WTC11 (cell line): ENCODE data around the gene WNK1. TPM values are rescaled to one million over a fixed set of nuclear protein-coding genes. Genes with fewer than 3 reads are reported as not detected.

Experiments used
- ATAC-seq: fragments of 200-7000 bp; cut with Tn5 transposase; 2 replicates; pipeline ENCODE4 v1.10.0; 2021; ENCODE audit warnings: mild to moderate bottlenecking, moderate library complexity
- CTCF ChIA-PET: fragments of 300-600 bp; sonication (Branson Sonifier 250); formaldehyde crosslinking; loops from one replicate; lab custom pipeline; 2021; ENCODE audit warnings: antibody characterized with exemption; lab: Charles Lee
- POLR2A ChIA-PET: fragments of 350-600 bp; sonication (Branson Sonifier 250); formaldehyde crosslinking; loops from one replicate; lab custom pipeline; 2021; ENCODE audit warnings: antibody characterized with exemption; lab: Charles Lee
- DNase-seq: peaks from one replicate; pipeline ENCODE4 v3.0.0; 2021; ENCODE audit warnings: low spot score
- H3K27ac Mint-ChIP-seq: 2 replicates; pipeline ENCODE4 v1.8.0; 2021; ENCODE audit warnings: mixed read lengths
- H3K27me3 Mint-ChIP-seq: 2 replicates; pipeline ENCODE4 v1.8.0; 2021; ENCODE audit warnings: low read depth, mild to moderate bottlenecking, moderate library complexity, mixed read lengths
- H3K36me3 Mint-ChIP-seq: 2 replicates; pipeline ENCODE4 v1.8.0; 2021; ENCODE audit warnings: mixed read lengths
- H3K4me1 Mint-ChIP-seq: 2 replicates; pipeline ENCODE4 v1.8.0; 2022; ENCODE audit warnings: mixed read lengths
- H3K4me3 Mint-ChIP-seq: 2 replicates; pipeline ENCODE4 v1.8.0; 2021; ENCODE audit warnings: mild to moderate bottlenecking, moderate library complexity, mixed read lengths
- H3K9me3 Mint-ChIP-seq: 2 replicates; pipeline ENCODE4 v1.8.0; 2021; ENCODE audit warnings: mixed read lengths
- CREM ChIP-seq: sonication (generic); formaldehyde crosslinking; IDR thresholded peaks from 2 replicates; pipeline ENCODE4 v1.8.1; 2022; ENCODE audit warnings: mild to moderate bottlenecking, missing genetic modification reagents, moderate library complexity
- FOXP1 ChIP-seq: sonication (generic); formaldehyde crosslinking; IDR thresholded peaks from 2 replicates; pipeline ENCODE4 v1.8.0; 2022; ENCODE audit warnings: missing genetic modification reagents, mild to moderate bottlenecking, moderate library complexity, borderline replicate concordance
- GTF2I ChIP-seq: fragments of 250-450 bp; sonication (Bioruptor Pico); conservative IDR thresholded peaks from 2 replicates; pipeline ENCODE4 v1.4.0; 2021; ENCODE audit warnings: mild to moderate bottlenecking
- JUN ChIP-seq: sonication (generic); formaldehyde crosslinking; IDR thresholded peaks from 2 replicates; pipeline ENCODE4 v1.8.0; 2023; ENCODE audit warnings: mild to moderate bottlenecking, missing genetic modification reagents
- KAT7 ChIP-seq: sonication (generic); formaldehyde crosslinking; IDR thresholded peaks from 2 replicates; pipeline ENCODE4 v1.8.1; 2023; ENCODE audit warnings: missing genetic modification reagents, mild to moderate bottlenecking, borderline replicate concordance
- MXD4 ChIP-seq: fragments of 250-450 bp; sonication (Bioruptor Pico); IDR thresholded peaks from 2 replicates; pipeline ENCODE4 v1.8.0; 2021; ENCODE audit warnings: mild to moderate bottlenecking, moderate library complexity, borderline replicate concordance
- OVOL2 ChIP-seq: fragments of 250-450 bp; sonication (Bioruptor Pico); IDR thresholded peaks from 2 replicates; pipeline ENCODE4 v1.9.0; 2021; ENCODE audit warnings: mild to moderate bottlenecking, borderline replicate concordance
- SP1 ChIP-seq: sonication (generic); formaldehyde crosslinking; conservative IDR thresholded peaks from 2 replicates; pipeline ENCODE4 v1.8.1; 2022; ENCODE audit warnings: missing genetic modification reagents
- ZNF138 ChIP-seq: sonication (generic); formaldehyde crosslinking; conservative IDR thresholded peaks from 2 replicates; pipeline ENCODE4 v1.8.1; 2022; ENCODE audit warnings: mild to moderate bottlenecking, moderate library complexity, missing genetic modification reagents
- ZNF396 ChIP-seq: fragments of 250-450 bp; sonication (Bioruptor Pico); IDR thresholded peaks from 2 replicates; pipeline ENCODE4 v1.8.0; 2021; ENCODE audit warnings: mild to moderate bottlenecking, moderate library complexity, borderline replicate concordance
- total RNA-seq: library from RNA; stranded (reverse); gene quantifications from 3 replicates; pipeline ENCODE4 v1.2.3, GENCODE V29; 2021
- TF ChIP-seq, protein P1 (sequence below): sonication (generic); formaldehyde crosslinking; IDR thresholded peaks from 2 replicates; pipeline ENCODE4 v1.8.0; 2023; ENCODE audit warnings: missing genetic modification reagents, mild to moderate bottlenecking, borderline replicate concordance
- TF ChIP-seq, protein P2 (sequence below): fragments of 250-450 bp; sonication (Bioruptor Pico); IDR thresholded peaks from 2 replicates; pipeline ENCODE4 v1.9.0; 2021; ENCODE audit warnings: mild to moderate bottlenecking
- TF ChIP-seq, protein P3 (sequence below): sonication (generic); formaldehyde crosslinking; IDR thresholded peaks from 2 replicates; pipeline ENCODE4 v1.8.0; 2022; ENCODE audit warnings: mild to moderate bottlenecking, missing genetic modification reagents
- TF ChIP-seq, protein P4 (sequence below): sonication (generic); formaldehyde crosslinking; IDR thresholded peaks from 2 replicates; pipeline ENCODE4 v1.8.0; 2022; ENCODE audit warnings: mild to moderate bottlenecking, missing genetic modification reagents
- TF ChIP-seq, protein P5 (sequence below): fragments of 250-450 bp; sonication (Bioruptor Pico); conservative IDR thresholded peaks from 2 replicates; pipeline ENCODE4 v1.9.0; 2021; ENCODE audit warnings: mild to moderate bottlenecking

Gene WNK1
- total RNA-seq, 1 experiment from 2014 or later = 118 TPM

DNA sequence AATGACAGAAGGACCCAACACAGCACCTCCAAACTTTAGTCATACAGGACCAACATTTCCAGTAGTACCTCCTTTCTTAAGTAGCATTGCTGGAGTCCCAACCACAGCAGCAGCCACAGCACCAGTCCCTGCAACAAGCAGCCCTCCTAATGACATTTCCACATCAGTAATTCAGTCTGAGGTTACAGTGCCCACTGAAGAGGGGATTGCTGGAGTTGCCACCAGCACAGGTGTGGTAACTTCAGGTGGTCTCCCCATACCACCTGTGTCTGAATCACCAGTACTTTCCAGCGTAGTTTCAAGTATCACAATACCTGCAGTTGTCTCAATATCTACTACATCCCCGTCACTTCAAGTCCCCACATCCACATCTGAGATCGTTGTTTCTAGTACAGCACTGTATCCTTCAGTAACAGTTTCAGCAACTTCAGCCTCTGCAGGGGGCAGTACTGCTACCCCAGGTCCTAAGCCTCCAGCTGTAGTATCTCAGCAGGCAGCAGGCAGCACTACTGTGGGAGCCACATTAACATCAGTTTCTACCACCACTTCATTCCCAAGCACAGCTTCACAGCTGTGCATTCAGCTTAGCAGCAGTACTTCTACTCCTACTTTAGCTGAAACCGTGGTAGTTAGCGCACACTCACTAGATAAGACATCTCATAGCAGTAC is 132.5 kb downstream of the WNK1 start (continued):
- TF ChIP-seq, protein P1, sequence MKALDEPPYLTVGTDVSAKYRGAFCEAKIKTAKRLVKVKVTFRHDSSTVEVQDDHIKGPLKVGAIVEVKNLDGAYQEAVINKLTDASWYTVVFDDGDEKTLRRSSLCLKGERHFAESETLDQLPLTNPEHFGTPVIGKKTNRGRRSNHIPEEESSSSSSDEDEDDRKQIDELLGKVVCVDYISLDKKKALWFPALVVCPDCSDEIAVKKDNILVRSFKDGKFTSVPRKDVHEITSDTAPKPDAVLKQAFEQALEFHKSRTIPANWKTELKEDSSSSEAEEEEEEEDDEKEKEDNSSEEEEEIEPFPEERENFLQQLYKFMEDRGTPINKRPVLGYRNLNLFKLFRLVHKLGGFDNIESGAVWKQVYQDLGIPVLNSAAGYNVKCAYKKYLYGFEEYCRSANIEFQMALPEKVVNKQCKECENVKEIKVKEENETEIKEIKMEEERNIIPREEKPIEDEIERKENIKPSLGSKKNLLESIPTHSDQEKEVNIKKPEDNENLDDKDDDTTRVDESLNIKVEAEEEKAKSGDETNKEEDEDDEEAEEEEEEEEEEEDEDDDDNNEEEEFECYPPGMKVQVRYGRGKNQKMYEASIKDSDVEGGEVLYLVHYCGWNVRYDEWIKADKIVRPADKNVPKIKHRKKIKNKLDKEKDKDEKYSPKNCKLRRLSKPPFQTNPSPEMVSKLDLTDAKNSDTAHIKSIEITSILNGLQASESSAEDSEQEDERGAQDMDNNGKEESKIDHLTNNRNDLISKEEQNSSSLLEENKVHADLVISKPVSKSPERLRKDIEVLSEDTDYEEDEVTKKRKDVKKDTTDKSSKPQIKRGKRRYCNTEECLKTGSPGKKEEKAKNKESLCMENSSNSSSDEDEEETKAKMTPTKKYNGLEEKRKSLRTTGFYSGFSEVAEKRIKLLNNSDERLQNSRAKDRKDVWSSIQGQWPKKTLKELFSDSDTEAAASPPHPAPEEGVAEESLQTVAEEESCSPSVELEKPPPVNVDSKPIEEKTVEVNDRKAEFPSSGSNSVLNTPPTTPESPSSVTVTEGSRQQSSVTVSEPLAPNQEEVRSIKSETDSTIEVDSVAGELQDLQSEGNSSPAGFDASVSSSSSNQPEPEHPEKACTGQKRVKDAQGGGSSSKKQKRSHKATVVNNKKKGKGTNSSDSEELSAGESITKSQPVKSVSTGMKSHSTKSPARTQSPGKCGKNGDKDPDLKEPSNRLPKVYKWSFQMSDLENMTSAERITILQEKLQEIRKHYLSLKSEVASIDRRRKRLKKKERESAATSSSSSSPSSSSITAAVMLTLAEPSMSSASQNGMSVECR (CRISPR knock-in tag) = no peak
- TF ChIP-seq, protein P2, sequence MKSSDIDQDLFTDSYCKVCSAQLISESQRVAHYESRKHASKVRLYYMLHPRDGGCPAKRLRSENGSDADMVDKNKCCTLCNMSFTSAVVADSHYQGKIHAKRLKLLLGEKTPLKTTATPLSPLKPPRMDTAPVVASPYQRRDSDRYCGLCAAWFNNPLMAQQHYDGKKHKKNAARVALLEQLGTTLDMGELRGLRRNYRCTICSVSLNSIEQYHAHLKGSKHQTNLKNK (CRISPR knock-in tag) = no peak
- no peak for TF ChIP-seq JUN (CRISPR knock-in tag)
- no peak for TF ChIP-seq KAT7 (CRISPR knock-in tag)
- no peak for TF ChIP-seq FOXP1 (CRISPR knock-in tag)
- TF ChIP-seq GTF2I (CRISPR knock-in tag) = no peak
- TF ChIP-seq, protein P3, sequence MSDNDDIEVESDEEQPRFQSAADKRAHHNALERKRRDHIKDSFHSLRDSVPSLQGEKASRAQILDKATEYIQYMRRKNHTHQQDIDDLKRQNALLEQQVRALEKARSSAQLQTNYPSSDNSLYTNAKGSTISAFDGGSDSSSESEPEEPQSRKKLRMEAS (CRISPR knock-in tag) = no peak
- TF ChIP-seq, protein P4, sequence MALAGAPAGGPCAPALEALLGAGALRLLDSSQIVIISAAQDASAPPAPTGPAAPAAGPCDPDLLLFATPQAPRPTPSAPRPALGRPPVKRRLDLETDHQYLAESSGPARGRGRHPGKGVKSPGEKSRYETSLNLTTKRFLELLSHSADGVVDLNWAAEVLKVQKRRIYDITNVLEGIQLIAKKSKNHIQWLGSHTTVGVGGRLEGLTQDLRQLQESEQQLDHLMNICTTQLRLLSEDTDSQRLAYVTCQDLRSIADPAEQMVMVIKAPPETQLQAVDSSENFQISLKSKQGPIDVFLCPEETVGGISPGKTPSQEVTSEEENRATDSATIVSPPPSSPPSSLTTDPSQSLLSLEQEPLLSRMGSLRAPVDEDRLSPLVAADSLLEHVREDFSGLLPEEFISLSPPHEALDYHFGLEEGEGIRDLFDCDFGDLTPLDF (CRISPR knock-in tag) = no peak
- TF ChIP-seq SP1 (CRISPR knock-in tag) = no peak
- TF ChIP-seq, all 79 proteins: peak for 0

DNA sequence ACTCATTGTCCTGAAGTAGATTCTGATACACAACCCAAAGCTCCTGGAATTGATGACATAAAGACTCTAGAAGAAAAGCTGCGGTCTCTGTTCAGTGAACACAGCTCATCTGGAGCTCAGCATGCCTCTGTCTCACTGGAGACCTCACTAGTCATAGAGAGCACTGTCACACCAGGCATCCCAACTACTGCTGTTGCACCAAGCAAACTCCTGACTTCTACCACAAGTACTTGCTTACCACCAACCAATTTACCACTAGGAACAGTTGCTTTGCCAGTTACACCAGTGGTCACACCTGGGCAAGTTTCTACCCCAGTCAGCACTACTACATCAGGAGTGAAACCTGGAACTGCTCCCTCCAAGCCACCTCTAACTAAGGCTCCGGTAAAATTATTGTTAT is 133.3 kb downstream of the WNK1 start:
- Mint-ChIP-seq H3K9me3 (peaks cover 3% of the 10 kb centered on the region; the same call in 1 of the 2 replicates), H3K27ac (no peak overlapping the region), H3K27me3 (no peaks in the 10 kb centered on the region), H3K4me3 (no peak overlapping the region), H3K36me3 (peaks cover 83% of the 10 kb centered on the region), H3K4me1 (no peaks in the 10 kb centered on the region)
- TF ChIP-seq MXD4 (CRISPR knock-in tag) (no peak), ZNF396 (CRISPR knock-in tag) (no peak), OVOL2 (CRISPR knock-in tag) (no peak), CREM (CRISPR knock-in tag) (no peak), ZNF138 (no peak)
- TF ChIP-seq, protein P5, sequence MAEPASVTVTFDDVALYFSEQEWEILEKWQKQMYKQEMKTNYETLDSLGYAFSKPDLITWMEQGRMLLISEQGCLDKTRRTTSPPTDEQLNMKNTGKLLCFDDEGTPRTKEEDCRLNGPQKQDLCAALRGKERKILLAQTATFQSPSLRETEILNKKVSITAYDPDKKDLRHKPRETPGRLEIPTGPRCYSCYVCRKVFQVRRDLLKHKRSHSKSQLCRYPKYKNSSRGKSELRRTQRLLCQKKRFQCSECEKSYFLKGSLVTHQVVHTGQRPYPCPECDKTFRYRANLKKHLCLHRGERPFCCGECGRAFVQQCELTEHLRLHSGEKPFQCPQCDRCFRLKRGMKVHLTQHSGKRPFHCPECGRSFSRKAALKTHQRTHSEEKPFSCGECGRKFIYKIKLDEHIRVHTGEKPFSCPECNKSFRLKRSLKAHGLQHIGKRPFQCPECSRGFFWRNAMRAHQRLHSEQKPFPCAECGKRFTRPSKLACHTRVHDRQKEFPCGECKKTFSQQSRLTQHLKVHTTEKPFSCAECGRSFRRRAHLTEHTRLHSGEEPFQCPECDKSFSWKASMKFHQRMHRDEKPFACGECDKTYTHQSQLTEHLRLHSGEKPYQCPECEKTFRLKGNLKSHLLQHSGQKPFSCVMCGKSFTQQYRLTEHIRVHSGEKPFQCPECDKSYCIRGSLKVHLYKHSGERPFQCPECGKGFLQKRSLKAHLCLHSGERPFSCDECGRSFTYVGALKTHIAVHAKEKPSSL (CRISPR knock-in tag) = no peak
- TF ChIP-seq, protein P2 (CRISPR knock-in tag) = no peak
- TF ChIP-seq, protein P3 (CRISPR knock-in tag) = no peak
- ATAC-seq = no peak
- POLR2A ChIA-PET = no interaction called here
- CTCF ChIA-PET = interaction anchor here (0.5 kb wide), 1 partner anchor 276 kb away, joined by 3 read pairs; no protein-coding TSS in a partner anchor
- DNase-seq = no peak
